Measurements from ENCODE around the gene CDH3. TPM values are rescaled to one million over a fixed set of nuclear protein-coding genes. Genes with fewer than 3 reads are reported as not detected.

Gene CDH3
- total RNA-seq, 1 experiment from 2014 or later, result 109 TPM

- Histone ChIP-seq H3K9ac (ENCODE audit: low read length) (no peak overlapping the region), H3K79me2 (ENCODE audit: low read length) (no peaks in the 10 kb centered on the region), H3K4me1 (ENCODE audit: insufficient read depth, low read length) (no peaks in the 10 kb centered on the region), H3K9me2 (replicated peaks; ENCODE audit: low read length) (no peaks in the 10 kb centered on the region), H4K20me1 (ENCODE audit: low read length) (no peaks in the 10 kb centered on the region), H3K4me2 (ENCODE audit: low read length) (no peak overlapping the region), H3K27ac (ENCODE audit: low read length) (no peak overlapping the region), H3K36me3 (ENCODE audit: low read depth, low read length) (no peaks in the 10 kb centered on the region), H2AFZ (ENCODE audit: low read length) (no peak overlapping the region), H3K4me3 (ENCODE audit: low read length) (no peak overlapping the region), H3K27me3 (ENCODE audit: low read length) (no peaks in the 10 kb centered on the region), H3K9me3 (ENCODE audit: low read length) (no peaks in the 10 kb centered on the region), H3F3A (ENCODE audit: low read length, unreplicated experiment) (no peaks in the 10 kb centered on the region)
- intact Hi-C loops (cut with micrococcal nuclease), result no loop called here
- CTCF ChIA-PET, result no interaction called here
- POLR2A ChIA-PET (ENCODE audit: unreplicated experiment), result interaction anchor here (0.6 kb wide), 1 partner anchor 27 kb away, joined by 12 read pairs; no protein-coding TSS in a partner anchor
- DNase-seq, result no peak
- TF ChIP-seq EZH2 (IDR thresholded peaks at IDR 0.05; ENCODE audit: low read length, unreplicated experiment) (no peak), EZH2phosphoT487 (IDR thresholded peaks at IDR 0.05; ENCODE audit: borderline replicate concordance, low read length) (no peak), CTCF (conservative IDR thresholded peaks at IDR 0.05; ENCODE audit: low read depth, low read length) (no peak)
- no peak for ATAC-seq
- BruUV-seq (replicated peaks), result no TSS peak
Measured at GRCh38 chr16:68626557-68626956, 18.6 kb upstream of the CDH3 start.

GRCh38 chr16:68627951-68628425, 17.1 kb upstream of the CDH3 start:
- Histone ChIP-seq H3K9me2 (replicated peaks; ENCODE audit: low read length) (no peaks in the 10 kb centered on the region), H3K27me3 (ENCODE audit: low read length) (no peaks in the 10 kb centered on the region), H2AFZ (ENCODE audit: low read length) (no peak overlapping the region), H3K9ac (ENCODE audit: low read length) (no peak overlapping the region), H3K4me2 (ENCODE audit: low read length) (no peak overlapping the region), H4K20me1 (ENCODE audit: low read length) (no peaks in the 10 kb centered on the region), H3K4me1 (ENCODE audit: insufficient read depth, low read length) (no peaks in the 10 kb centered on the region), H3K4me3 (ENCODE audit: low read length) (no peak overlapping the region), H3K9me3 (ENCODE audit: low read length) (no peaks in the 10 kb centered on the region), H3F3A (ENCODE audit: low read length, unreplicated experiment) (no peaks in the 10 kb centered on the region), H3K79me2 (ENCODE audit: low read length) (no peaks in the 10 kb centered on the region), H3K36me3 (ENCODE audit: low read depth, low read length) (no peaks in the 10 kb centered on the region), H3K27ac (ENCODE audit: low read length) (no peak overlapping the region)
- intact Hi-C loops (cut with micrococcal nuclease), result no loop called here
- ATAC-seq, result no peak
- no TSS peak for BruUV-seq (replicated peaks)
- DNase-seq, result no peak
- no peak for TF ChIP-seq CTCF (conservative IDR thresholded peaks at IDR 0.05; ENCODE audit: low read depth, low read length)
- no peak for TF ChIP-seq EZH2 (IDR thresholded peaks at IDR 0.05; ENCODE audit: low read length, unreplicated experiment)
- TF ChIP-seq EZH2phosphoT487 (IDR thresholded peaks at IDR 0.05; ENCODE audit: borderline replicate concordance, low read length), result no peak
- ChIA-PET CTCF (no interaction called here), POLR2A (ENCODE audit: unreplicated experiment) (no interaction called here)

GRCh38 chr16:68629351-68629910, 15.7 kb upstream of the CDH3 start:
- Histone ChIP-seq H3K9me2 (replicated peaks; ENCODE audit: low read length) (no peaks in the 10 kb centered on the region), H4K20me1 (ENCODE audit: low read length) (no peaks in the 10 kb centered on the region), H3K27ac (ENCODE audit: low read length) (no peak overlapping the region), H3K4me2 (ENCODE audit: low read length) (no peak overlapping the region), H3K4me3 (ENCODE audit: low read length) (no peak overlapping the region), H3K27me3 (ENCODE audit: low read length) (no peaks in the 10 kb centered on the region), H3K4me1 (ENCODE audit: insufficient read depth, low read length) (no peaks in the 10 kb centered on the region), H3F3A (ENCODE audit: low read length, unreplicated experiment) (no peaks in the 10 kb centered on the region), H3K9me3 (ENCODE audit: low read length) (no peaks in the 10 kb centered on the region), H3K36me3 (ENCODE audit: low read depth, low read length) (no peaks in the 10 kb centered on the region), H3K9ac (ENCODE audit: low read length) (no peak overlapping the region), H3K79me2 (ENCODE audit: low read length) (no peaks in the 10 kb centered on the region), H2AFZ (ENCODE audit: low read length) (no peak overlapping the region)
- ChIA-PET POLR2A (ENCODE audit: unreplicated experiment) (no interaction called here), CTCF (no interaction called here)
- no TSS peak for BruUV-seq (replicated peaks)
- ATAC-seq, result no peak
- TF ChIP-seq CTCF (conservative IDR thresholded peaks at IDR 0.05; ENCODE audit: low read depth, low read length), result no peak
- no peak for DNase-seq
- intact Hi-C loops (cut with micrococcal nuclease), result no loop called here

Measured in PC-3 (cell line).